Measurements from ENCODE around the gene PIGV. TPM values are rescaled to one million over a fixed set of nuclear protein-coding genes. Genes with fewer than 3 reads are reported as not detected.
A peak's percentile ranks its signal among the peaks of the same experiment; 100 is the strongest.

Gene PIGV
- total RNA-seq, 1 donor from 2014 or later: 18.5 TPM

- no peak for DNase-seq (ENCODE audit: low spot score)
- H3K4me3 Mint-ChIP-seq: no peak overlapping the region
- H3K36me3 Mint-ChIP-seq (ENCODE audit: low read depth): peaks cover 42% of the 10 kb centered on the region
- intact Hi-C loops (cut with micrococcal nuclease): no loop called here
- no peaks in the 10 kb centered on the region for H3K9me3 Mint-ChIP-seq
- peaks cover 43% of the 10 kb centered on the region for H3K4me1 Mint-ChIP-seq (ENCODE audit: low read depth)
- no peak overlapping the region for H3K27ac Mint-ChIP-seq
- H3K27me3 Mint-ChIP-seq (ENCODE audit: insufficient read depth): no peaks in the 10 kb centered on the region
Measured at GRCh38 chr1:26754086-26754874, 33.5 kb upstream of the PIGV start.

- no peak for DNase-seq (ENCODE audit: low spot score)
- peaks cover 55% of the 10 kb centered on the region for H3K36me3 Mint-ChIP-seq (ENCODE audit: low read depth)
- H3K27ac Mint-ChIP-seq: peak overlapping the region; percentile 29
- H3K27me3 Mint-ChIP-seq (ENCODE audit: insufficient read depth): no peaks in the 10 kb centered on the region
- H3K9me3 Mint-ChIP-seq: no peaks in the 10 kb centered on the region
- peaks cover 14% of the 10 kb centered on the region for H3K4me1 Mint-ChIP-seq (ENCODE audit: low read depth)
- intact Hi-C loops (cut with micrococcal nuclease): no loop called here
- H3K4me3 Mint-ChIP-seq: no peak overlapping the region
Measured at GRCh38 chr1:26758358-26758757, 29.4 kb upstream of the PIGV start.

- intact Hi-C loops (cut with micrococcal nuclease): no loop called here
- H3K27ac Mint-ChIP-seq: no peak overlapping the region
- H3K9me3 Mint-ChIP-seq: no peaks in the 10 kb centered on the region
Measured at GRCh38 chr1:26759531-26759930, 28.2 kb upstream of the PIGV start.

GRCh38 chr1:26761217-26761616 is 26.5 kb upstream of the PIGV start:
- Mint-ChIP-seq H3K27me3 (ENCODE audit: insufficient read depth) (no peaks in the 10 kb centered on the region), H3K36me3 (ENCODE audit: low read depth) (peaks cover 52% of the 10 kb centered on the region), H3K9me3 (no peaks in the 10 kb centered on the region), H3K4me3 (no peak overlapping the region), H3K4me1 (ENCODE audit: low read depth) (peaks cover 17% of the 10 kb centered on the region), H3K27ac (peak overlapping the region; percentile 23)
- DNase-seq (ENCODE audit: low spot score): no peak
- intact Hi-C loops (cut with micrococcal nuclease): no loop called here

More at GRCh38 chr1:26759531-26759930, 28.2 kb upstream of the PIGV start:
- H3K27me3 Mint-ChIP-seq (ENCODE audit: insufficient read depth): no peaks in the 10 kb centered on the region
- no peak overlapping the region for H3K4me3 Mint-ChIP-seq
- H3K36me3 Mint-ChIP-seq (ENCODE audit: low read depth): peaks cover 52% of the 10 kb centered on the region
- no peak for DNase-seq (ENCODE audit: low spot score)
- peaks cover 16% of the 10 kb centered on the region for H3K4me1 Mint-ChIP-seq (ENCODE audit: low read depth)

- intact Hi-C loops (cut with micrococcal nuclease): no loop called here
- peaks cover 48% of the 10 kb centered on the region for H3K4me1 Mint-ChIP-seq (ENCODE audit: low read depth)
Measured at GRCh38 chr1:26767714-26768113, 20.0 kb upstream of the PIGV start.

GRCh38 chr1:26768755-26769154 is 19.0 kb upstream of the PIGV start:
- intact Hi-C loops (cut with micrococcal nuclease): no loop called here
- H3K27ac Mint-ChIP-seq: peak overlapping the region; percentile 3
- H3K27me3 Mint-ChIP-seq (ENCODE audit: insufficient read depth): no peaks in the 10 kb centered on the region

More at GRCh38 chr1:26767714-26768113, 20.0 kb upstream of the PIGV start:
- H3K27me3 Mint-ChIP-seq (ENCODE audit: insufficient read depth): no peaks in the 10 kb centered on the region
- H3K27ac Mint-ChIP-seq: peak overlapping the region; percentile 9
- peaks cover 67% of the 10 kb centered on the region for H3K36me3 Mint-ChIP-seq (ENCODE audit: low read depth)
- no peak overlapping the region for H3K4me3 Mint-ChIP-seq
- H3K9me3 Mint-ChIP-seq: no peaks in the 10 kb centered on the region
- DNase-seq (ENCODE audit: low spot score): no peak

GRCh38 chr1:26771285-26771642 is 16.5 kb upstream of the PIGV start:
- intact Hi-C loops (cut with micrococcal nuclease): loop anchor here (1.0 to 2.0 kb wide), 2 partner anchors 27 to 68 kb away; no protein-coding TSS in a partner anchor
- Mint-ChIP-seq H3K36me3 (ENCODE audit: low read depth) (peaks cover 81% of the 10 kb centered on the region), H3K4me3 (no peak overlapping the region), H3K27ac (peak overlapping the region; percentile 64), H3K4me1 (ENCODE audit: low read depth) (peaks cover 43% of the 10 kb centered on the region), H3K9me3 (no peaks in the 10 kb centered on the region), H3K27me3 (ENCODE audit: insufficient read depth) (no peaks in the 10 kb centered on the region)
- DNase-seq (ENCODE audit: low spot score): no peak

More at GRCh38 chr1:26768755-26769154, 19.0 kb upstream of the PIGV start:
- H3K36me3 Mint-ChIP-seq (ENCODE audit: low read depth): peaks cover 69% of the 10 kb centered on the region
- no peak overlapping the region for H3K4me3 Mint-ChIP-seq
- no peaks in the 10 kb centered on the region for H3K9me3 Mint-ChIP-seq
- peaks cover 48% of the 10 kb centered on the region for H3K4me1 Mint-ChIP-seq (ENCODE audit: low read depth)
- no peak for DNase-seq (ENCODE audit: low spot score)

GRCh38 chr1:26771643-26772321 is 16.0 kb upstream of the PIGV start:
- H3K27ac Mint-ChIP-seq: peak overlapping the region; percentile 64
- DNase-seq (ENCODE audit: low spot score): no peak
- intact Hi-C loops (cut with micrococcal nuclease): loop anchor here (1.0 to 2.0 kb wide), 2 partner anchors 27 to 69 kb away; no protein-coding TSS in a partner anchor
- H3K4me3 Mint-ChIP-seq: no peak overlapping the region
- peaks cover 40% of the 10 kb centered on the region for H3K4me1 Mint-ChIP-seq (ENCODE audit: low read depth)
- no peaks in the 10 kb centered on the region for H3K27me3 Mint-ChIP-seq (ENCODE audit: insufficient read depth)
- H3K9me3 Mint-ChIP-seq: no peaks in the 10 kb centered on the region
- H3K36me3 Mint-ChIP-seq (ENCODE audit: low read depth): peaks cover 80% of the 10 kb centered on the region

- Mint-ChIP-seq H3K27me3 (ENCODE audit: insufficient read depth) (no peaks in the 10 kb centered on the region), H3K4me3 (no peak overlapping the region), H3K9me3 (no peaks in the 10 kb centered on the region), H3K4me1 (ENCODE audit: low read depth) (peaks cover 32% of the 10 kb centered on the region), H3K36me3 (ENCODE audit: low read depth) (peaks cover 76% of the 10 kb centered on the region), H3K27ac (peak overlapping the region; percentile 16)
- no peak for DNase-seq (ENCODE audit: low spot score)
- intact Hi-C loops (cut with micrococcal nuclease): no loop called here
Measured at GRCh38 chr1:26772687-26773086, 15.1 kb upstream of the PIGV start.

- no peak overlapping the region for H3K4me3 Mint-ChIP-seq
- DNase-seq (ENCODE audit: low spot score): no peak
- peaks cover 22% of the 10 kb centered on the region for H3K4me1 Mint-ChIP-seq (ENCODE audit: low read depth)
- H3K36me3 Mint-ChIP-seq (ENCODE audit: low read depth): peaks cover 74% of the 10 kb centered on the region
- intact Hi-C loops (cut with micrococcal nuclease): no loop called here
- no peaks in the 10 kb centered on the region for H3K27me3 Mint-ChIP-seq (ENCODE audit: insufficient read depth)
- H3K9me3 Mint-ChIP-seq: no peaks in the 10 kb centered on the region
- H3K27ac Mint-ChIP-seq: peak overlapping the region; percentile 38
Measured at GRCh38 chr1:26774462-26774861, 13.3 kb upstream of the PIGV start.

- Mint-ChIP-seq H3K9me3 (no peaks in the 10 kb centered on the region), H3K27ac (no peak overlapping the region), H3K4me1 (ENCODE audit: low read depth) (peaks cover 18% of the 10 kb centered on the region), H3K36me3 (ENCODE audit: low read depth) (peaks cover 75% of the 10 kb centered on the region), H3K27me3 (ENCODE audit: insufficient read depth) (no peaks in the 10 kb centered on the region), H3K4me3 (no peak overlapping the region)
- intact Hi-C loops (cut with micrococcal nuclease): no loop called here
- DNase-seq (ENCODE audit: low spot score): no peak
Measured at GRCh38 chr1:26775666-26776065, 12.1 kb upstream of the PIGV start.

- Mint-ChIP-seq H3K4me1 (ENCODE audit: low read depth) (peaks cover 20% of the 10 kb centered on the region), H3K27me3 (ENCODE audit: insufficient read depth) (no peaks in the 10 kb centered on the region), H3K9me3 (no peaks in the 10 kb centered on the region), H3K36me3 (ENCODE audit: low read depth) (peaks cover 71% of the 10 kb centered on the region), H3K4me3 (no peak overlapping the region), H3K27ac (peak overlapping the region; percentile 6)
- intact Hi-C loops (cut with micrococcal nuclease): no loop called here
- no peak for DNase-seq (ENCODE audit: low spot score)
Measured at GRCh38 chr1:26779098-26779668, 8.6 kb upstream of the PIGV start.

All from activated T-helper 1 cell treated with anti-CD3 and anti-CD28 coated beads, Interleukin-12 subunit alpha, Interleukin-12 subunit beta, Interleukin-2, Interleukin-4 antibody, amounts not matched to agents 30 ng/mL and 10 ng/mL and 1 ng/mL, durations not matched to agents 14 hours and 24 hours and 36 hours (primary cell).